ENCODE data around the gene SUSD5.

Gene SUSD5

GRCh38 chr3:33209357-33209756 lies 9.3 kb downstream of the SUSD5 start:
- no peak for TF ChIP-seq CTCF (conservative IDR thresholded peaks at IDR 0.05; ENCODE audit: low read depth)
- POLR2A ChIA-PET (ENCODE audit: low non-redundant PET) = no interaction called here
- CTCF ChIA-PET = no interaction called here
- no peak overlapping the region for H3K27ac ChIP-seq
- no peak for DNase-seq (ENCODE audit: low spot score)

- no peak for TF ChIP-seq CTCF (conservative IDR thresholded peaks at IDR 0.05; ENCODE audit: low read depth)
- H3K27ac ChIP-seq = no peak overlapping the region
- CTCF ChIA-PET = interaction anchor here (0.6 kb wide), 1 partner anchor 146 kb away, joined by 3 read pairs; no protein-coding TSS in a partner anchor
- DNase-seq (ENCODE audit: low spot score) = no peak
- POLR2A ChIA-PET (ENCODE audit: low non-redundant PET) = no interaction called here
These were observed 15.7 kb downstream of the SUSD5 start for GRCh38 chr3:33202711-33203457.

- DNase-seq (ENCODE audit: low spot score) = no peak
- POLR2A ChIA-PET (ENCODE audit: low non-redundant PET) = no interaction called here
- CTCF ChIA-PET = interaction anchor here (0.5 kb wide), 1 partner anchor 17 kb away, joined by 3 read pairs; no protein-coding TSS in a partner anchor
- no peak overlapping the region for H3K27ac ChIP-seq
- TF ChIP-seq CTCF (conservative IDR thresholded peaks at IDR 0.05; ENCODE audit: low read depth) = no peak
These were observed 17.4 kb downstream of the SUSD5 start for GRCh38 chr3:33201195-33201594.

- no peak for DNase-seq (ENCODE audit: low spot score)
- H3K27ac ChIP-seq = no peak overlapping the region
- CTCF ChIA-PET = interaction anchor here (0.9 kb wide), 1 partner anchor 176 kb away, joined by 4 read pairs; no protein-coding TSS in a partner anchor
- POLR2A ChIA-PET (ENCODE audit: low non-redundant PET) = no interaction called here
- no peak for TF ChIP-seq CTCF (conservative IDR thresholded peaks at IDR 0.05; ENCODE audit: low read depth)
These were observed 22.1 kb downstream of the SUSD5 start for GRCh38 chr3:33196538-33196937.

GRCh38 chr3:33194303-33194702 lies 24.3 kb downstream of the SUSD5 start:
- ChIA-PET CTCF (no interaction called here), POLR2A (ENCODE audit: low non-redundant PET) (no interaction called here)
- no peak for DNase-seq (ENCODE audit: low spot score)
- H3K27ac ChIP-seq = no peak overlapping the region
- no peak for TF ChIP-seq CTCF (conservative IDR thresholded peaks at IDR 0.05; ENCODE audit: low read depth)

- POLR2A ChIA-PET (ENCODE audit: low non-redundant PET) = no interaction called here
- TF ChIP-seq CTCF (conservative IDR thresholded peaks at IDR 0.05; ENCODE audit: low read depth) = no peak
- DNase-seq (ENCODE audit: low spot score) = no peak
- CTCF ChIA-PET = no interaction called here
- H3K27ac ChIP-seq = no peak overlapping the region
These were observed 31.3 kb downstream of the SUSD5 start for GRCh38 chr3:33187368-33187634.
